GM21390 (cell line): ENCODE results near the gene LSM14B.
A peak's percentile ranks its signal among the peaks of the same experiment; 100 is the strongest.
"Not testable (repeated sequence)": the region's sequence is repeated elsewhere in the genome, so short reads cannot be mapped to it uniquely, and the experiment has no call there.

ENCODE experiments used
- ATAC-seq: cut with Tn5 transposase; IDR thresholded peaks from one replicate; pipeline ENCODE4 v1.9.1; 2021; ENCODE audit not compliant: unreplicated experiment

The LSM14B gene

DNA sequence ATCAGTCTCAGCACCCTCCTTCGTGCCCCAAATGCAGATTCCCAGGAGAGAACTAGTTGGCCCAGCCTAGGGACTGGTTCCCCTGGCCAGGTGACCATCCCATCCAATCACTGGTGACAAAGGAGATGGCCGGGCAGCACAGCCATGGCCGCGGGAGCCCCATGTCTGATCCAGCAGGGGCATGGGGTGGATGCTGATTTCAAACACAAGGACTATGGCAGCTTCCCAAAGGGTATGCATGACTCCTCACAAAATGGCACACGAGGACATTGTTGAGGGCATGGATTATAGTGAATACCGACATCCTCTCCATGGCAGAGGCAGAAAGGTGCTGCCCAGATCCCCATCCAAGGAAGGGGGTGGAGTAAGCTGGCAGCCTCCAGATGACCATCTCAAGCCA lies 9.9 kb upstream of the LSM14B start:
- no peak for ATAC-seq

DNA sequence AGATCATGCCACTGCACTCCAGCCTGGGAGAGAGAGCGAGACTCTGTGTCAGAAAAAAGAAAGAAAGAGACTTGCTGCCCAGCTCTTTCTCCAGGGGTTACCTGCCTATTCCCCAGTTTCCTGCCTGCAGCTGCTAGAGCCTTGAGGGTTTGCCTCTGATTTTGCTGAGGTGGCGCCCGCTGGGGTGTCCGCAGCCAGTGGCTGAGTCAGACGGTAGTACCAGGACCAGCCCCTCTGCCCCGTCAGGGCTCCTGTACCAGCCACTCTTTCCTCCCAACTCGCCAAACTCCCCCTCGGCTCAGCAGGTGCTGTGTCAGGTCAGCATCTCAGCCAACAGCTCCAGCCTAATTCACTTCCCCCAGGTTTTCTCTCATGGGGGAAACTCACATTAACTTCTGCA lies 7.4 kb upstream of the LSM14B start:
- no peak for ATAC-seq

DNA sequence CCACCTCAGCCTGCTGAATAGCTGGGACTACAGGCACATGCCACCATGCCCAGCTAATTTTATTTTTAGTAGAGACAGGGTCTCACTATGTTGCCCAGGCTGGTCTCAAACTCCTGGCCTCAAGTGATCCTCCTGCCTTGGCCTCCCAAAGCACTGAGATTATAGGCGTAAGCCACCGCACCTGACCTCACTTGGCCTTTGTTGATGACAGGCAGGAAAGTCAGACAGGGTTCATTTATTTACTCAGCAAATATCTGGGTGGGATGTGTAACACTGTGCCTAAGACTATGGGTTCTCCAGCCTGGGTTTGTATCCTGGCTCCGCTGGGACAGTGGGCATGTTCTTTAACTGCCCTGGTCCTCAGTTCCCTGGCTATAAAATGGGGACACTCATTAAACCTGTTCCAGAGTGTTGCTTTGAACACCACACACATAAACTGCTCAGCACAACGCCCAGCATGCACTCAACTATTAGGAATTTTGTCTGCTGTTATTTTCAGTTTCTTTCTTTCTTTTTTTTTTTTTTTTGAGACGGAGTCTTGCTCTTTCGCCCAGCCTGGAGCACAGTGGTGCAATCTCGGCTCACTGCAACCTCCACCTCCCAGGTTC lies 6.4 kb upstream of the LSM14B start:
- ATAC-seq, result not testable (repeated sequence)

DNA sequence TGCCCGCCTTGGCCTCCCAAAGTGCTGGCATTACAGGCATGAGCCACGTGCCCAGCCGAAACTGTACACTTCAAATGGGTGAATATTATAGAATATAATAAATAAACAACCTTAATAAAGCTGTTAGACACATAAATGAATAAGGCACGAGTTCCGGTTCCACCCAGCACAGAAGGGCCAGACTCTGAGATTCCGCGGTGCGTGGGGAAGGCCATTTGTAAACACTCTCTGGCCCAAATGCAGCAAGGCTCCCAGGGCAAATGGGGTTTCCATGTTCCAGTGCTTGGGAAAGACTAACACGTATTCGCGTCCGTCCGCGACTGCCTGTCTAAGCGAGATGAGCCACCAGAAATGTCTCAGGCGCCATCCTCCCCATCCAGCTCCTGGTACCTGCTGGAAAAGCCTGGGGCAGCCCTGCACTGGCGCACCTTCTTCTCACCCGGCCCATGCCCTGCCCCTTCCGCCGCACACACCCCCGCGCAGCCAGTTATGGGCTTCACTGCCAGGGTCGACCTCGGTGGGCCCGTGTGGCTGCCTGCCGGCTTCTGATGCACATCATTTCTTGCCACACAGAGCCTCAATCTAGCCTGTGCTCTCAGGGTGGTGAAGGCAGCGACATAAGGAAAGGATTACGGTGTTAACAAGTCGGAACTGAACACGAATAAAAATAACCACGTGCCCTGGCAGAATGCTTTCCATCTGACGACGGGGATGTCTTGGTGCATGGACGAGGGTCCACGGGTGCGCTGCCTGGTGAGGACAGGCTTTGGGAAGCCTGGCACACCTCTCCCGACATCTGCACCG lies 5.5 kb upstream of the LSM14B start:
- no peak for ATAC-seq

DNA sequence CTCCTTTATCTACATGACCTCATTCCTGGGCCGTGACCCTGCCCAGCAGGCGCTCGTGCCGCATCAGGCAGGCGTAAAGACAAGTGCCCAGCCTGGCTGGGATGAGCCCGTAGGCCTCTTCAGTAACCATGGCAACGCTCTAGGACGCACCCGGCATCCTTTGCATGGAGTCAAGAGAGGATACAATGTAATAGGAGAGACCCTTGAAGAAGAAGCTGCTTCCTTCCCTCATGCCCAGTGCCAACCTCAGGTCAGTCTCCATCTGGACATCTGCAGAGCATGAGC lies 5.0 kb upstream of the LSM14B start:
- no peak for ATAC-seq

DNA sequence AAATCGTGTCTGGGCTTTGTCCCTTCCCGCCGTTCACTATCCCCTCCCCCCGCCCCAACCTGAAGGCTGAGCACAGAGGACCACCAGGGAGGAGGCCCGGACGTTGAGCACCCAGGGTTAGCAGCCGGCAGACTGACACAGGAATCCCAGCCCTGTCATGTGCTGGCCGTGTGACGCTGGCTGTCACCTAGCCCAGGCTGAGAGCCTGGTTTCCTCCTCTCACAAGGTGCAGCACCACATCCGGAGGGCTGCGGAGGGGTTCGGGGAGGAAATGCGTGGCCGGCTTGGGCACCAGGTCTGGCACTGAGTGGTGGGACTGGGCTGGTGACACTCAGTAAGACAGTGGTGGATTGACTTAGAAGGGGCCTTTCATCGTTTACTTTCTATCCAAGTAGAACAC lies 4.6 kb upstream of the LSM14B start:
- ATAC-seq, result no peak

DNA sequence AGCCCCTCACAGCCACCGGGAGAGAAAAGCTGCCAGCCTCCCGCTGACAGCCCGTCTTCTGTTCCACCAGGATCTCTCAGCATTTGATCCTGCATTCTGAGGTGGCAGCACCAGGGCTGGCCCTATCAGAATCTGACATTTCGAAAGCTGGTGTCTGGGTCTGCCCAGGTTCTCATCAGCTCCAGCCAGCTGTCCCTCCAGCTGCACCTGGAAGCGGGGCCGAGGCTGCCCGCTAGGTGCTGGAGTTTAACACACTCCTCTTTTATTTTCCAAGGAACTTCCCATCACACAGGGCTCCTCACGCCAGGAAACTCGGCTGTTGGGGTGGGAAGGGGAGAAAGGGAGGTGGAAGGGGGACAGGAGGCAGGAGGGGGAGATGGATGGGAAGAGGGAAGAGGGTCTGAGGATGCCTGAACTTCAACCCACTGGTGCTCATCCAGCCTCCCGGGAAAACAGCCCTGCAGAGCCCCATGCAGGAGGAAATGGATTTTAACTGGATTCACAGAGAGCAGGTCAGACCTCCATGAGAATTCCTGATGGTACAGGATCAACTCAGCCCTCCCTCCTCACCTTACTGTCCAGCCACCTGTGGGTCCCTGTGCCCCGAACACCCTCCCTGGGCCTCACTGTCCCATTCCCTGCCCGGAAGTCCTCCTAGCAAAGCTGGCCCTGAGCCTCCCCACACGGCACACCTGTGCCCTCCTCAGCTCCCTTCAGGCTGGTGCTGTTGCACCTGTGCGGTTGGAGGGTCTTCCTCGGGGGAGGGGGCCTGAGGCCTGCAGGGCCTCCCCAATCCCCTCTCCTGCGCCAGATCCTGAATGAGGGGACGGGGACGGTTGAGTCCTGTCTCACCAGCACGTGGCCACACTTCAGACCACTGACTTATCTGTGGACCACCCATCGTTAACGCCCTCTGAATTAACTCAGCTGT lies 3.9 kb upstream of the LSM14B start:
- ATAC-seq, result no peak

DNA sequence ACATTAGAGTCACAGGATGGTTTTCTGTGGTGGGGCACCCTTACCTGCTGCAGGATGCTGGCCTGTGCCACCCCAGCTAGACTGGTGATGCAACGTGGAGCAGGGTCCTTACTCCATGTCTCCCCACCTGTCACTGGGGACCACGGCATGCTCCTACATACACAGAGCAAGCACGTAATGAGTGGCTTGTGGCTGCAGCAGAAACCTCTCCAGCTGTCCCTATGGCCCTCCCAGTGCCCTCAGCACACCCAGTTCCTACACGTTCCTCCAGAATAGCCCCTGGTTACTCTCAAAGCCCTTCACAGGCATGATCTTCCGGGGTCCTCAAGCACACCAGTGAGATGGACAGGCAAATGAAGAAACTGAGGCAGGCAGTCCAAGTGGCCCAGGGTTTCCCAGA lies 3.2 kb upstream of the LSM14B start:
- no peak for ATAC-seq

DNA sequence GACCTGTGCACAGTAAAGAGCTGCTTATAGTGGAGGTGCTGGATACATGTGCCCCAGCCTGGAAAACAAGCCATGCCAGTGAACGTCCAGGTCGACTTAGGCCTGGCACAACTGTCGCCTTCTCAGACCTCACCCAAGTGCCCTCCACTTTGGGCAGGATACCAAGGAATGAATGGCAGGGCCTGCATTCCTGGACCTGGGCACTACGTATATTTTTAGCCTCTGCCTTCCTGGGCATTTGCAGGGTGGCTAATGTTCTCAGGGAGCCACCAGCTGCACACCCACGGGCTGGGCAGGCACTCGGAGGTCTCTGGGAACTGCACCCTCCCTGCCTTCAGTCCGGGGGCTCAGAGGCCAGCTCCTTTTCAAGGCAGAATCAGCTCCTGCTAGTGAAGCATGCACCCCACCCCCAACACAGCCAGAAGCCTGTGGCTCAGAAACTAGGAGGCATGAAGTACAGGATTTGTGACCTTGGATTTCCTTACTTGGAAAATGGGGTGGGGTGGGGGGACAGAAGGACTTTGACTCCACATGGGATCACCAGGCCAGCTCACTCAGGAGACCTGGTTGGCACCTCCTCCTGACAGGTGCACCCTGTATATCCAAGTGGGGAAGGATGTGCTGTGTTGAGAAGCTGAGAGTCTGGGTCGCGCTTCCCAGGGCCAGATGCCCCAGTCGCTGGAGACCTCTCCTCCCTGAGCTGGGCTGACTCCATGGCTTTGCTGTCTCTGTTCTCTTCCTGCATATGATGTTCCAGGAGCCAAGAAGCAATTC lies 2.5 kb upstream of the LSM14B start:
- no peak for ATAC-seq

DNA sequence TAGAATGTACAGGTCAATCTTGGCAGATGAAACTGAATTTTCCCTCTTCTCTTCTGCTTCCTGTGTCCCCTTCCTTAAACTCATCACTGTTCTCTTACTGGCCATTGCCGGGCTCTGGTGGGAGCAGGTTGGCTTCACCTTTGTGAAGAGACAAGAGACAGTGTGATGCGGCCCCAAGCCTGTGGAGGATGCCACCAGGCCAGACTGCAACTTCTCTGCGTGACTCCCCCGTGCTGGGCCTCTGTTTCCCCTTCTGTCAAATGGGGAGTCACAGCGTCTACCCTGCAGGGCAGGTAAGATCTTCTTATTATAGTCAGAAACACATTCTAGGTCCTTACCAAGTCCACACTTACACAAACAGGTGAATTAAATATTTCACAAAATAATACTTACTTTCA lies 1.9 kb upstream of the LSM14B start:
- ATAC-seq, result no peak

DNA sequence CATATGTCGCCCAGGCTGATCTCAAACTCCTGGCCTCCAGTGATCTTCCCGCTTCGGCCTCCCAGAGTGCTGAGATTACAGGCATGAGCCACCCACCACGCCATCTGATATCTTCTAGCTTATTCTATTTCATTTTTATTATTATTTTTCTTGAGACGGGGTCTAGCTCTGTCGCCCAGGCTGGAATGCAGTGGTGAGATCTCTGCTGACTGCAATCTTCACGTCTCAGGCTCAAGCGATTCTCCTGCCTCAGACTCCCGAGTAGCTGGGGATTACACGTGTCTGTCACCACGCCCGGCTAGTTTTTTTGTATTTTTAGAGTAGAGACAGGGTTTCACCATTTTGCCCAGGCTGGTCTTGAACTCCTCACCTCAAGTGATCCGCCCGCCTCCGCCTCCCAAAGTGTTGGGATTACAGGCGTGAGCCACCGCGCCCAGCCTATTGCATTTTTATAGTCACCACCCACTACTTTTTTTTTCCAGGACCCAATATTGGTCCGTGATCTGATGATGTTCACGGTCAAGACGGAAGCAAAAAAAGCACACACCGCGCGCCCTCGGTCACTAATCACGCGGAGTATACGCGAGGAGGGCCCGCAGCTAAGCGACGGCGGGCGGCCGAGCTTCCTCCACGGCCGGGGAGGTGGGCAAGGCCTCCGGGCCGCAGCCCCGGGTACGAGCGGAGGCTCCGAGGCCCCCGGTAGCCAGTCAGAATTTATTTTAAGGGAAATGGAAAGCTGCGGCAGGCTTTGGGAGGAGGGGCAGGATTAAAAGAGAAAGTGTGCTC lies 1.1 kb upstream of the LSM14B start:
- peak; percentile 5 for ATAC-seq

DNA sequence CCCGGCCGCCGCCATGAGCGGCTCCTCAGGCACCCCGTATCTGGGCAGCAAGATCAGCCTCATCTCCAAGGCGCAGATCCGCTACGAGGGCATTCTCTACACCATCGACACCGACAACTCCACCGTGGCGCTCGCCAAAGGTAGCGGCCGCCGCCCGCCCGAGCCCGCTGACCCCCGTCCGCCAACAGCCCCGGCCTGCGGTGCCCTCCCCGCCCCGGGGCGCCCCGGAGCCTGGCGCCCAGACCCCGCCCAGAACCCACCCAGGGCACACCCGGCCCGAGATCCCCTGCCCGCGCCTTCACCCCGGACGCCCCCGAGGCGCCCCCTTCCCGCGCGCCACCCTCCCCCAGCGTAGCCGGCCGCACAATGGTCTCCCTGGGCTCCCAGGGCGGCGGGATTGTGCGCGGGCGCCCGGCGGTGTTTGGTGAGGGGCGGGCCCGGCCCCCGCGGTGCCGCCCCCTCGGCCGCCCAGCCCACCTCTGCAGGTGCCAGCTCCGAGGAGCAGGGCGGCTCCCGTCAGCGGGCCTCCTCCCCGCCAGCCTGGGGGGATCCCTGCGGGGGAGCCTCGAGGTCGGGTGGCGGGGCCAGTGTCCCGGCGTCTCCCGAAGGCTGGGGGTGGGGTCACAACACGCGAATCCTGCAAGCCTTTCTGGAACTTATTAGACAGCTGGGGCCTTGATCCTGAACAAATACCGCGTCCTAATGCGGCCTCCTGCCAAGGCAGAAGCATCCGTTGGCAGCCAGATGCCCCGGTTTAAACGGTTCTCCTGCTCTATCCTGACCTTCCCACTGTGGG lies 577 bp downstream of the LSM14B start:
- ATAC-seq, result peak; percentile 17

DNA sequence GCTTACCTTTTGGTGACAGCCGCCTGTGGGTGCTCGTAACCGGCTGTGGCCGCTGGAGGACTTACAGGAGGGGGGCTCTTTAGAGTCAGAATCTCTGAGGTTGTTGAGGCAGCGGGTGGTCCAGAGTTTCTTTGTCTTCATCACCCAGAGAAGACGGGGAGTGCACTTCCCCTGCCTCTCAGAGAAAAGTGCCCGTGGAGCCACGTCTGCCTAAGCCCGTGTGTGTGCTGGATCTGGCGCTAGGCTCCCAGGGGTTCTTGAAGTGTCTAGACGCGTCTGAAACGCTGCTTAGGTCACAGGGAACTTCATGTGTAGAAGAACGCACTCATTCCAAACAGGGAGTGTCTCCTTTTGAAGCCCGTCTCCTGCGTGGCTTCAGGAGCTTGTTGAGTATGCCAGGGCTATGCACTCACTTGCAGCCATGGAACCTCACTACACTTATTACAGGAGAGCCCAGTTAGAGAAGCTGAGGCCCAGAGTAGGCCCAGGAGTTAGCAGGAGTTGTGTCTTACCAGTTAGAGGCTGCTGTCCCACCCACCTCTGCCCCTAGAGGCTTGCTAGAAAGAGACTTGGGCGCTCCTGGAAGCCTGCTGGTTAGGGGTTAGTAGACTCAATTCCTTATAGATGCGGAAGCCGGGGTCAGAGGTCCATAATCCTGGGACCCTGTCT lies 1.3 kb downstream of the LSM14B start:
- no peak for ATAC-seq

DNA sequence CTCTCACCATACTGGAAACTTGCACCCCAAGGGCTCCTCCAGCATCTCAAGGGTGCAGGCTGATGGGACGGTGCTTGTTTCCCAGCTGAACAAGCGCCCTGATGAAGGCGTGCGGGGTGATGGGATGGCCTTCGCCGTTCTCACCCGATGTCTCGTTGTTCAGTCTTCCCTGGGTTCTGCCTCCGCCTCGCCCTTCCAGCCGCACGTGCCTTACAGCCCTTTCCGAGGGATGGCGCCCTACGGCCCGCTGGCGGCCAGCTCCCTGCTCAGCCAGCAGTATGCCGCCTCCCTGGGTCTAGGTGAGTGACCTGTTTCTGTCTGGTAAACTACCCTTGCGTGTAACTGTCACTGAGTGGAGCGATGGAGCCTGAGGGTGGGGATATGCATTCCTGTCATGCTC lies 3.9 kb downstream of the LSM14B start:
- no peak for ATAC-seq

DNA sequence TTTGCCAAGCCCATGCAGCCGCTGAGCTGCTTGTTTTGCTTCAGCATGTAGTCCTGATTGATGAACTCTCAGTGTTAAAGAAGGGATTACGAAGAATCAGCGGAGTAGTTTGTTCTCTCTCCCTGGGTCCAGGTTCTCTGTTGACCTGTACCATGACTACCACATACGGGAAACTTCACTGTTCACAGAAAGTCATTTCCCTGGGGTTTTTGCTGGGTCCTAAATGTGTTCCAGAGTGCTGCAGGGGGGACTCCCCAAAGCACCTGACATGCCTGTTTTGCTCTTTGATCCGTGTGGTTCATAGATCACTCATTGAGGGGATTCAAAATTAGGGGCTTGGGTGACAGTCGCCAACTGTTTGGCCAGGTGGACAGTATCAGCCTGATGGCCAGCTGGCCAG lies 5.5 kb downstream of the LSM14B start:
- no peak for ATAC-seq

DNA sequence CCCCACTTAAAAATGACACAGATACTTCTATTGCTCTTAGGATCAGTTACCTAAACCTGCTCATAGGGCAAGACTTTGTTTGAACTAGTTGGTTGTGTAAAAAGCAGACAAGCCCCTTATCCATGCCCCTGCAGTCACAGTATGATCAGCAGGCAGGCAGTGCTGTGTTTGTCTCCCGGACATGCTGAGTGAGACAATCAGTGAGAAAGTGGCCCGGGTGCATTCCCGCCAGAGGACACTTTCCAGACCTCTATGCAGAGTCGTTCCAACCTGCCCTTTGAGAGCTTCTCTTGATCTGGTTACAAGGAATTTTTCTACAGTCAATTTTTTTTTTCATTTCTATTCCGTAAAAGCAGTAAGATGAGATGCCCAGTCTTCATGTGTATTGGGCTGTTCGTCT lies 6.2 kb downstream of the LSM14B start:
- ATAC-seq, result no peak

DNA sequence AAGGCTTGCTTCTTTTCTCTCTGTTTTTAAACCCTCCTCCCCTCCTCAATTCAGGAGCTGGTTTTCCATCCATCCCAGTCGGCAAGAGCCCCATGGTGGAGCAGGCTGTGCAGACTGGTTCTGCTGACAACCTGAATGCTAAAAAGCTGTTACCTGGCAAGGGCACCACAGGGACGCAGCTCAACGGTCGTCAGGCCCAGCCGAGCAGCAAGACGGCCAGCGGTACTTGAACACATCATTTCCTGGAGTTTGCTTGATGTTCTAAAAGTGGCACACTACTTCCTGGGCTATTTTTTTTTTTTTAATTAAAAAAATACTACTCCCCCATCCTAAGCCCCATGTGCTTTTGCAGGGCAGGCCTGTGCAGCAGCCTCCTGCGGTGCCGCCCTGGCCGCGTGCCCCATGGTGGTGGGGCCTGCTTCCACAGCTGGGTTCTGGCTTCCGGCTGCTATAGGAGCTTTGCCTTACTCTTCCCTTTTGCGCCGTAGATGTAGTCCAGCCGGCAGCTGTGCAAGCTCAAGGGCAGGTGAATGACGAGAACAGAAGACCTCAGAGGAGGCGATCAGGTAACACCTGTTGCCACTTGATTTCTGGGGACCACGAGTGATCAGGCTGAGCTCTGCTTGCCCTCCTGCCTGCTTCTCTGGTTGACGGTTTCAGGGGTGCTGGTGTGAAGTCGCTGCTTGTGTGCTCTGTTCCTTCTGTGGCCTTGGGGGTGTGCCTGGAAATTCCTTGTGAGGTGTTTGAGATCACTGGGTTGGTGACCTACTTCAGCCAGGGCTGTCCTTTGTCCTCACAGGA lies 7.7 kb downstream of the LSM14B start:
- no peak for ATAC-seq

DNA sequence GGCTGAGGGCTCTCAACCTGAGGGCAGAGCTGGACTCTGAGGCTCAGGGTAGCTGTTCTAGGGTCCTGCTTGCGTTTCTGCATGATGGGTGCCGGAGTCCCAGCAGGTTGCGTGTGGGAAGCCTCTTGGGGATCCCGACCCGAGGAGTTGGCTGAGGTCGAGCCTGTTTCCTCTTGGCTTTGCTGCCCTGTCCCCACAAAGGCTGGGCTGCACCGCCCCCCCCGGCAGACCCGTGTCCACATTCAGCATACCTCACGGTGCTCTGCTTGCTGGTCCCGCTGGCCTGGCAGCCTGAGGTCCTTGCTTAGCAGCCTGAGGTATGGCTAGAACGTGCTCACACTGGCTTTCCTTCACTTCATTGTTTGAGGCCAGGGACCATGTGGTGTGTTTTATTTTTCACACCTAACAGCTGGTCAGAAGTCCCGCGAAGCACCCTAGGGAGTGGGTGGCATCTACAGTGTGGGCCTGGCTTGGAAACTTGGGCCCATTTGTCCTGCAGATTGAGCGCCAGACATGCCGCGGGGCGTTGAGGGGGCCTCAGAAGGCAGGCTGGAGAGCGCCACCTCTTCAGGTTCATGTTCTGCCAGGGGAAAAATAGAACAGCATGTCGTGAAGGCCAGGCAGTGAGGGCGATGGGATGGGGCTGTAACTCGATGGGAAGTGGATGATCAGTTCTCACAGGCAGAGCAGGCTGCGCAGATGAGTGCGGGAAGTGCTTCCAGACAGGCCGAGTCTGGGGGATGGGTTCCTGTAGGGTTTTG lies 9.5 kb downstream of the LSM14B start:
- no peak for ATAC-seq
